A673 (cell line): Measurements from ENCODE around the gene THOC7. TPM values are rescaled to one million over a fixed set of nuclear protein-coding genes. Genes with fewer than 3 reads are reported as not detected.

Experiments used
- BruUV-seq: library from RNA; stranded (reverse); fragments of 400-500 nt; replicated peaks from 2 replicates; lab custom pipeline; 2021; lab: Mats Ljungman, UMichigan
- CTCF ChIA-PET: fragments of 300-600 bp; sonication (Branson Sonifier 250); formaldehyde crosslinking; loops from one replicate; lab custom pipeline; 2022; ENCODE audit warnings: antibody characterized with exemption; lab: Charles Lee
- POLR2A ChIA-PET: fragments of 300-600 bp; sonication (Branson Sonifier 250); formaldehyde crosslinking; loops from one replicate; lab custom pipeline; 2022; ENCODE audit warnings: antibody characterized with exemption; ENCODE audit not compliant: low non-redundant PET; lab: Charles Lee
- DNase-seq: peaks from one replicate; pipeline ENCODE4 v3.0.0-alpha.2; 2015; ENCODE audit warnings: low spot score
- H3K27ac ChIP-seq: fragments of 200-600 bp; sonication (generic); 2 replicates; pipeline ENCODE4 v1.5.1; 2016; ENCODE audit warnings: mixed run types, low read depth, mild to moderate bottlenecking, mixed read lengths, antibody characterized with exemption, low read length; ENCODE audit not compliant: poor library complexity, severe bottlenecking
- H3K27me3 ChIP-seq: fragments of 200-600 bp; sonication (generic); replicated peaks from 2 replicates; pipeline ENCODE4 v1.6.1; 2017; ENCODE audit warnings: mixed run types, low read depth, mild to moderate bottlenecking, mixed read lengths, antibody characterized with exemption, low read length; ENCODE audit not compliant: insufficient read depth, poor library complexity
- H3K36me3 ChIP-seq: fragments of 200-600 bp; sonication (generic); 2 replicates; pipeline ENCODE4 v1.6.1; 2016; ENCODE audit warnings: mixed run types, mild to moderate bottlenecking, mixed read lengths, antibody characterized with exemption, low read length; ENCODE audit not compliant: insufficient read depth, poor library complexity, severe bottlenecking
- H3K4me1 ChIP-seq: fragments of 200-600 bp; sonication (generic); 2 replicates; pipeline ENCODE4 v1.6.1; 2017; ENCODE audit warnings: mixed run types, mild to moderate bottlenecking, mixed read lengths, antibody characterized with exemption, low read length; ENCODE audit not compliant: insufficient read depth, poor library complexity, severe bottlenecking
- H3K4me3 ChIP-seq: fragments of 200-600 bp; sonication (generic); 2 replicates; pipeline ENCODE4 v1.5.1; 2016; ENCODE audit warnings: low read depth, mixed run types, mild to moderate bottlenecking, mixed read lengths, low read length; ENCODE audit not compliant: poor library complexity, severe bottlenecking
- H3K9me3 ChIP-seq: fragments of 200-600 bp; sonication (generic); 2 replicates; pipeline ENCODE4 v1.6.1; 2016; ENCODE audit warnings: mixed run types, low read depth, mild to moderate bottlenecking, mixed read lengths, antibody characterized with exemption, low read length; ENCODE audit not compliant: poor library complexity, severe bottlenecking
- EZH2 ChIP-seq: fragments of 200-600 bp; sonication (generic); IDR thresholded peaks from 2 replicates; pipeline ENCODE4 v1.6.1; 2017; ENCODE audit warnings: borderline replicate concordance, low read depth, mild to moderate bottlenecking, mixed read lengths, antibody characterized with exemption, low read length; ENCODE audit not compliant: poor library complexity, severe bottlenecking
- intact Hi-C: fragments of 100-400 bp; cut with micrococcal nuclease; formaldehyde crosslinking; loops from one replicate; pipeline ENCODE4 v1.10.0; 2022; ENCODE audit not compliant: unreplicated experiment
- total RNA-seq: library from RNA; stranded (reverse); gene quantifications from 2 replicates; pipeline ENCODE4 v1.2.3, GENCODE V29; 2021
- TF ChIP-seq, protein P1 (sequence below): fragments of 300-800, 200-600 bp; sonication (generic); conservative IDR thresholded peaks from 2 replicates; pipeline ENCODE4 v1.5.1; 2017; ENCODE audit warnings: low read depth, mild to moderate bottlenecking, antibody characterized with exemption, low read length, moderate library complexity, mixed read lengths

Gene THOC7
- total RNA-seq, 1 experiment from 2014 or later = 37.3 TPM

DNA sequence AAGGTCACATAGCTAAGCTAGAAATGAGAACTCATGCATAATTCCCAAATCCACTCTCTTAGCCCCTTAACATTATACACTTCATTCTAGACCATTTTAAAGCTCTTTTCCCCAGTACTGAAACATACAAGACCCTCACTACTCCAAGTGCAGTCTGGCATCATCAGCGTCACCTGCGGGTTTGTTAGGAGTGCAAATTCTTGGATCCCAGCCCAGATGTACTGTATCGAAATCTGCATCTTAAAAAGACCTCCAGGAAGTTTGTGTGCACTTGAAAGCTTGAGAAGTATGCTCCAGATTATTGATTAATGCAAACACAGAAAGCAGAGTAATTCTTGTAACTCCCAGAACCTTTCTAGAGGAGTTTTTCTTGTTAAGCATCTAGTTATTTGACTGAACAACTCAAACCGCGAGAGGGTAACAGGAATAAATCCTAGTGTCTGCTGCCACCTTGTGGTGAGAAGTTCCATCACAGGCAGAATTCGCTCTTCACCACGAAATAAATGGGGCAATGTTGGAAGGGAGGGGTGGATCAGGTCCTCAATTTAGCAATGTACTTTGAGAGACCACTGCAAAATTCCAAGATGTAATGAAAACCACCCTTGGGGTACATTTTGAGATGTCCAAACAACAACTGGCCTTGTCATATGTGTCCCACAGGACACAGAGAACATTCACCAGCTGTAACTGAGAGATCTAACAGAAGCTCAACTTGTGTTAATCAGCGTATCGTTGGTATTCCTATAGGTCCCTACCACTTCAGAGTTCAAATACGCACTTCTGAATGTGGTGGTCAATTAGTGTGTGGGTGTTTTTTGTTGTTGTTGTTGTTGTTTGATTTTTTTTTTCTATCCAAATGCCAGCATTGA lies 45.1 kb downstream of the THOC7 start:
- ChIA-PET CTCF (interaction anchor here (0.9 to 1.3 kb wide), 3 partner anchors 454 to 468 kb away, joined by 3 to 4 read pairs (median 3); no protein-coding TSS in a partner anchor), POLR2A (no interaction called here)
- intact Hi-C loops = loop anchor here (1.0 to 5.0 kb wide), 2 partner anchors 156 to 467 kb away; no protein-coding TSS in a partner anchor
- Histone ChIP-seq H3K27ac (no peak overlapping the region), H3K4me1 (no peaks in the 10 kb centered on the region), H3K9me3 (no peaks in the 10 kb centered on the region), H3K4me3 (no peak overlapping the region), H3K36me3 (no peaks in the 10 kb centered on the region), H3K27me3 (no peaks in the 10 kb centered on the region)
- no TSS peak for BruUV-seq
- peak; percentile 55 for DNase-seq
- no peak for TF ChIP-seq EZH2
- TF ChIP-seq, protein P1, sequence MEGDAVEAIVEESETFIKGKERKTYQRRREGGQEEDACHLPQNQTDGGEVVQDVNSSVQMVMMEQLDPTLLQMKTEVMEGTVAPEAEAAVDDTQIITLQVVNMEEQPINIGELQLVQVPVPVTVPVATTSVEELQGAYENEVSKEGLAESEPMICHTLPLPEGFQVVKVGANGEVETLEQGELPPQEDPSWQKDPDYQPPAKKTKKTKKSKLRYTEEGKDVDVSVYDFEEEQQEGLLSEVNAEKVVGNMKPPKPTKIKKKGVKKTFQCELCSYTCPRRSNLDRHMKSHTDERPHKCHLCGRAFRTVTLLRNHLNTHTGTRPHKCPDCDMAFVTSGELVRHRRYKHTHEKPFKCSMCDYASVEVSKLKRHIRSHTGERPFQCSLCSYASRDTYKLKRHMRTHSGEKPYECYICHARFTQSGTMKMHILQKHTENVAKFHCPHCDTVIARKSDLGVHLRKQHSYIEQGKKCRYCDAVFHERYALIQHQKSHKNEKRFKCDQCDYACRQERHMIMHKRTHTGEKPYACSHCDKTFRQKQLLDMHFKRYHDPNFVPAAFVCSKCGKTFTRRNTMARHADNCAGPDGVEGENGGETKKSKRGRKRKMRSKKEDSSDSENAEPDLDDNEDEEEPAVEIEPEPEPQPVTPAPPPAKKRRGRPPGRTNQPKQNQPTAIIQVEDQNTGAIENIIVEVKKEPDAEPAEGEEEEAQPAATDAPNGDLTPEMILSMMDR = peak; percentile 67

DNA sequence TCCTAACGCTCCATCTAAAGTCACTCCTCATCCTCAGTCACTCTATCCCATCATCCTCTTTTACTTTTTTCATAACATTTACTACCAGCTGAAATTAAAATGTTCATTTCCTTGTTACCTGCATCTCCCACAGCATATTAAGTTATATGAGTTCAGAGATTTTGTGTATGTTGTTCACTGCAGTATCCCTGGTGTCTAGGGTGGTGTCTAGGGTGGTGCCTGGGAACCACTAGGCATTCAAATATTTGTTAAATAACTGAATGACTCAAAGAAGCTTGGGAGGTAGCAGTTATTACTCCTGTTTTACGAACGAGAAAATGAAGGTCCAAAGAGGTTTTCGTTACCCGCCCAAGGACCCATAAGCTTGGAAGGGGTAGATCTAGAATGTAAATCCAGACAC lies 46.4 kb downstream of the THOC7 start:
- no peaks in the 10 kb centered on the region for H3K9me3 ChIP-seq
- ChIA-PET POLR2A (no interaction called here), CTCF (interaction anchor here (1.3 kb wide), 1 partner anchor 467 kb away, joined by 3 read pairs; no protein-coding TSS in a partner anchor)
- TF ChIP-seq EZH2 = no peak
- TF ChIP-seq, protein P1 = no peak
- no peaks in the 10 kb centered on the region for H3K36me3 ChIP-seq
- H3K4me3 ChIP-seq = no peak overlapping the region
- intact Hi-C loops = loop anchor here (5.0 kb wide), 1 partner anchor 155 kb away; no protein-coding TSS in a partner anchor
- no peak for DNase-seq
- no peaks in the 10 kb centered on the region for H3K27me3 ChIP-seq
- BruUV-seq = no TSS peak
- no peak overlapping the region for H3K27ac ChIP-seq
- H3K4me1 ChIP-seq = no peaks in the 10 kb centered on the region

- TF ChIP-seq EZH2 = no peak
- TF ChIP-seq, protein P1 = no peak
- intact Hi-C loops = no loop called here
- DNase-seq = no peak
- ChIA-PET CTCF (no interaction called here), POLR2A (interaction anchor here (0.7 kb wide), 1 partner anchor 664 kb away, joined by 3 read pairs; no protein-coding TSS in a partner anchor)
- Histone ChIP-seq H3K9me3 (no peaks in the 10 kb centered on the region), H3K27me3 (no peaks in the 10 kb centered on the region), H3K4me3 (no peak overlapping the region), H3K36me3 (no peaks in the 10 kb centered on the region), H3K27ac (no peak overlapping the region), H3K4me1 (no peaks in the 10 kb centered on the region)
- BruUV-seq = no TSS peak
These were observed 49.4 kb downstream of the THOC7 start for GRCh38 chr3:63814237-63814636.
